ENCODE data around the gene BECN2. TPM values are rescaled to one million over a fixed set of nuclear protein-coding genes. Genes with fewer than 3 reads are reported as not detected.

The BECN2 gene
- total RNA-seq (2022; extraction: Qiagen RNA extraction) = not detected in 5 replicates

GRCh38 chr1:241957692-241958494, at the start of gene BECN2:
Gene BECN2, plus strand, starts transcription at chr1:241957767. Its CDS starts 0 bp downstream, at chr1:241957767.

GRCh38 chr1:241999026-241999425, 41.5 kb downstream of the BECN2 start, which contains the start of gene MAP1LC3C:
Gene MAP1LC3C, minus strand, starts transcription at chr1:241999098. Its CDS starts 90 bp downstream, at chr1:241999008.

Other genes with a start within 250 kb of the BECN2 start
- gene EXO1, start 109.6 kb upstream of the BECN2 start, total RNA-seq (2022; extraction: Qiagen RNA extraction) = 20.0 to 29.8 TPM (median 22.7 TPM) in 5 replicates
- gene MAP1LC3C, start 41.3 kb downstream of the BECN2 start, total RNA-seq (2022; extraction: Qiagen RNA extraction) = 0.17 to 0.28 TPM (median 0.18 TPM) in 4 of 5 replicates, not detected in the other

Data from A549 treated with Hydrocortisone at 1 μM for 4 hours (cell line).